T-helper 2 cell treated with Interferon-gamma antibody and Interleukin-4, amounts not matched to agents 100 ng/mL and 5 ng/mL, for 36 hours (primary cell): ENCODE results near the gene ZNF24. TPM values are rescaled to one million over a fixed set of nuclear protein-coding genes. Genes with fewer than 3 reads are reported as not detected.

ENCODE experiments used
- intact Hi-C: fragments of 100-400 bp; cut with micrococcal nuclease; formaldehyde crosslinking; loops from one replicate; pipeline ENCODE4 v1.15.1; 2023
- total RNA-seq: library from RNA; stranded (reverse); gene quantifications from 2 replicates; pipeline ENCODE4 v1.2.3, GENCODE V29; 2022

The ZNF24 gene
- 51.7 and 52.2 TPM in 2 replicates for total RNA-seq

DNA sequence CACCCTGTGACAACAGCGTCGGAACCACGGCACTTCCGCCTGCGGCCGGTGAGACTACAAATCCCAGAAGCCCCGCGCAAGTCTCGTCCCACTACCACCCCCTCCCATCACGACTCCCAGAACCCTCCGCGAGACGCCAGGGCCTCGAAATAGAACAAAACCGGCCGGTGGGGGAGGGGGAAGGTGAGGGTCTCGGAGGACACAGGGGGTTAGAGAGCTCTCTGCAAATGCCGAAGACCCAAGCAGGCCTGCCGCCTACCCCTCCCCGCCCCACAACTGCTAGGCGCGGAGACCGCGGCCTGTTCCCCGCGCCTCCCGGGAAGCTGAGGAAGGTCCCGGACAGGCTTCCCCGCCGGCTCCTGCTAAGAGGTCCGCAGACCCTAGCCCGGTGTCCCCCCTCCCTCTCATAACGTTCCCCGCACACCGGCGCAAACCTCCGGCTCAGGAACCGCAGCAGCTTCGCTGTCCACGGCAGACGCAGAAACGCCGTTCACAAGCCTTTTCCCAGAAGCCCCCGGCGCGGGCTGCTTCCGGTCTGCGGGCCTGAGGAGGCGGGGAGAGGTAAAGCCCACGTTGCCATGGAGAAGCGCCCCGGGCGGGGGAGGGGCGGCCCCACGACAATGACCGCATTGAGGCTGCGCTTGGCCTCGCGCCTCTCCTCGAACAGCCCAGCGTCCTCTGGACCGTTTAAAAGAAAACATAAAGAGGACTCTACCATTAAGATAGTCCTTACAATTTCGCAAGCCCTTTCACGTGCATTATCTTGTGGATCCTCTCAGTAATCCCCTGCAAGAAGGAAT, at the start of gene ZNF24:
ZNF24 (minus strand) TSS at position 485 of the 800 bp plus-strand sequence. CDS start 3,770 bp downstream, outside the sequence.
- intact Hi-C loops = loop anchor here (1.0 to 10.0 kb wide), 12 partner anchors 11 to 1483 kb away; partner anchors contain the start of genes INO80C, KIAA1328, RMP24 and RPRD1A

- intact Hi-C loops = no loop called here
These were observed 49.5 kb upstream of the ZNF24 start for GRCh38 chr18:35393716-35394115.

DNA sequence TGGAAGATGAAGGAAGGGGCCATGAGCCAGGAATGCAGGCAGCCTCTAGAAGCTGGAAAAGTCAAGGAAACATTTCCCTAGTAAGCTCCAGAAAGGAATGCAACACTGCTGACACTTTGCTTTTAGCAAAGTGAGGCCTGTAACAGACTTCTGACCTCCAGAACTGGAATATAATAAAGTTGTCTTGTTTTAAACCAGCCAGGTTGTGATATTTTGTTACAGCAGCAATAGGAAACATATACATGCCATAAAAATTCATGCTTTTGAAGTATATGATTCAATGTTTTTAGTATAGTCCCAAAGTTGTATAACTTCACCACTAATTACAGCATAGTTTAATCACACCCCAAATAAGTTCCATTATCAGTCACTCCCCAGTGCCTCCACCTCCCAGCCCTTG, 48.2 kb upstream of the ZNF24 start:
- intact Hi-C loops = no loop called here

- intact Hi-C loops = no loop called here
These were observed 46.9 kb upstream of the ZNF24 start for GRCh38 chr18:35390951-35391700.

DNA sequence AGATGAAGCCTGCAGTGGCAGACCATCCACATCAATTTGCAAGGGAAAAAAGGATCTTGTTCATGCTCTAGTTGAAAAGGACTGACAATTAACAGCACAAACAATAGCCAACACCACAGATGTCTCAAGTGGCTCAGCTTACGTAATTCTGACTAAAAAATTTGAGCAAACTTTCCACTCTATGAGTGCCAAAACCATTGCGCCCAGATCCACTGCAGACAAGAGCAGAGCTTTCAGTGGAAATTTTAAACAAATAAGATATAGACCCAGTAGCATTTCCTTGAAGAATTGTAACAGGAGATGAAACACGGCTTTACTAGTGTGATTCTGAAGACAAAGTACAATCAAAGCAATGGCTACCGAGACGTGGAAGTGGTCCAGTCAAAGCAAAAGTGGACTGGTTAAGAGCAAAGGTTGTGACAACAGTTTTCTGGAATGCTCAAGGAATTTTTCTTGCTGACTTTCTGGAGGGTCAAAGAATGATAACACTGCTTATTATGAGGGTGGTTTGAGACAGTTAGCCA, 44.9 kb upstream of the ZNF24 start:
- intact Hi-C loops = loop anchor here (10.0 kb wide), 1 partner anchor 384 kb away; no protein-coding TSS in a partner anchor

GRCh38 chr18:35387152-35387571, 42.9 kb upstream of the ZNF24 start:
- intact Hi-C loops = loop anchor here (1.0 to 10.0 kb wide), 2 partner anchors 156 to 382 kb away; no protein-coding TSS in a partner anchor

GRCh38 chr18:35386600-35387100, 42.4 kb upstream of the ZNF24 start:
- intact Hi-C loops = loop anchor here (1.0 to 10.0 kb wide), 2 partner anchors 155 to 382 kb away; no protein-coding TSS in a partner anchor

GRCh38 chr18:35383136-35383535, 38.9 kb upstream of the ZNF24 start:
- intact Hi-C loops = loop anchor here (10.0 kb wide), 1 partner anchor 378 kb away; no protein-coding TSS in a partner anchor

GRCh38 chr18:35379421-35379820, 35.2 kb upstream of the ZNF24 start:
- intact Hi-C loops = no loop called here

DNA sequence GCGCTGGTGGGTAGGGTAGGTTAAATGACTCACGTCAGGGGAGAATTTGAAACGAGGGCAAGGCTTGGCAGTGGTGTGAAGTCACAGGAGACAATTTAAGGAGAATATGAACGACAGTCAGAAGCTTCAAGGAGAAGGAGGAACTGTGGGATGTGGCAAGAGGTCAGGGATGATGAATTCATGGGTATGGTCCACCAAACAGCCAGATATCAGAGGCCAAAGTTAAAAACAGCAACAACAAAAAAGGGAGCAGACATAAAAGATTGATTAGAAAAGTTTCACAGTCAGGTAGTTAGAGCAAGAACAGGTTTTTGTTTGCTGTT, 34.3 kb upstream of the ZNF24 start:
- intact Hi-C loops = no loop called here

DNA sequence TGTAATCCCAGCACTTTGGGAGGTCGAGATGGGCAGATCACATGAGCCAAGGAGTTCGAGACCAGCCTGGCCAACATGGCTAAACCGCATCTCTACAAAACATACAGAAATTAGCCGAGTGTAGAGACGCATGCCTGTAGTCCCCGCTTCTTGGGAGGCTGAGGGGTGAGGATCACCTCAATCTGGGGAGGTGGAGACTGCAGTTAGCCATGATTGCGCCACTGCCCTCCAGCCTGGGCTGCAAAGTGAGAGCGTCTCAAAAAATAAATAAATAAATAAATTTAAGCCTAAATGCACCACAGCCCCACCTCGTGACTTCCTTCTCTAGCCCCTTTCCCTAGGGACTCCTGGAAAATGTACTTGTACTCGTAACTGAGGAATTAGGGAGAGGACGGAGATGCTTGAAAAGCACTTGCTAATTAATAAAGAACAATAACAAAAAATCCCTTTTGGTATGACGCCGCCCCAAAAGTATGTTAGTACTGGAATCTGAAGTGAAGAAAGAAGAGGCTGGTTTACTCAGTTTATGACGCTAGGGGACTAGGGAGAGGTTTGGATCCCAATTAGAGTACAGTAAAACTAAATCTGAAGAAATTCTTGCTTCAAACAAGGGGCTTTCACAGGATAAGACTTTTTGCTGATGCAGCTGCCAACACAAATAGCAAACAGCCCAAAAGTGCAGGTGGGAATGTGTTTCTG, 33.8 kb upstream of the ZNF24 start:
- intact Hi-C loops = loop anchor here (1.0 to 2.0 kb wide), 2 partner anchors 33 to 88 kb away; partner anchors contain the start of genes ZNF24 and ZSCAN30

- intact Hi-C loops = loop anchor here (1.0 to 2.0 kb wide), 3 partner anchors 32 to 87 kb away; partner anchors contain the start of genes ZNF24 and ZSCAN30
These were observed 32.8 kb upstream of the ZNF24 start, which contains the start of gene ZNF396 for GRCh38 chr18:35376742-35377695. TSS of gene ZNF396 (minus strand) at chr18:35377337. CDS start at chr18:35374292, 3,045 bp downstream.

- intact Hi-C loops = loop anchor here (1.0 to 2.0 kb wide), 2 partner anchors 32 to 83 kb away; partner anchors contain the start of gene ZNF24
These were observed 32.1 kb upstream of the ZNF24 start for GRCh38 chr18:35376393-35376741.

GRCh38 chr18:35374708-35375107, 30.5 kb upstream of the ZNF24 start:
- intact Hi-C loops = no loop called here

GRCh38 chr18:35371412-35372195, 27.4 kb upstream of the ZNF24 start:
- intact Hi-C loops = no loop called here

- intact Hi-C loops = no loop called here
These were observed 24.9 kb upstream of the ZNF24 start for GRCh38 chr18:35369126-35369525.

DNA sequence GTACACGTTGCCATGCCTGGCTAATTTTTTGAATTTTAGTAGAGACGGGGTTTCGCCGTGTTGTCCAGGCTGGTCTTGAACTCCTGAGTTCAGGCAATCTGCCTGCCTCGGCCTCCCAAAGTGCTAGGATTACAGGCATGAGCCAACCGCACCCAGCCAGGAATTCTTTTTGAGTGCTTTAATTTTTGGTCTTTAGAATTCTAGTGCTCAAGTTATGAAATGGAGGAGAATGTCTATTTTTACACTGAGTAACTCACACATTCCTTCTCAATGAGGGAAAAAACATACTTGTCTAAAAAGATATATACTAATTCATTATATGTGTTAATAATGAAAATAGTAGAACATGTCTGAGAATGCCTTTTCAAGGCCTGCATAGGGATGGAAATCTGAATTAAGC, 24.4 kb upstream of the ZNF24 start:
- intact Hi-C loops = no loop called here

DNA sequence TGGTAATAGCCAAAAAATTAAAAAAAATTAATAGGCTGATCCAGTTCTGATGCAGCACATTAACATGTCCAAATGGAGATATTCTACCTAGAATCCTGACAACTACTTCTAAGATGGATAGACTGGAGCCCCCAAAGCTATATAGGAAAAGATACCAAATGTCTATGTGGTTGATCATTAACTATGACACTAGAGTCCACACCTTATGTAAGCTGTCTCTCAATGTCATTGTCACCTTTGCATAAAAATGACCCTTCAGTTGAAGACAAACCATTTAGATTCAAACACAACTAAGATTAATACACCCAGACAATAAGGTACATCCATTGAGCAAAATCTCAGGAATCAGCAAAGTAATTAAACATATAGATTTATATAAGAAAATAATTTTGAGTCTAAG, 18.3 kb upstream of the ZNF24 start:
- intact Hi-C loops = no loop called here
